Activated CD8-positive, alpha-beta T cell treated with anti-CD3 and anti-CD28 coated beads for 36 hours (primary cell): Measurements from ENCODE around the gene LIMK1. TPM values are rescaled to one million over a fixed set of nuclear protein-coding genes. Genes with fewer than 3 reads are reported as not detected.

Experiments
- ATAC-seq: fragments of 200-7000 bp; cut with Tn5 transposase; one replicate; pipeline ENCODE4 v1.10.0; 2021; ENCODE audit warnings: mild to moderate bottlenecking, moderate library complexity
- CTCF ChIA-PET: fragments of 350-600 bp; sonication (Branson Sonifier 250); formaldehyde crosslinking; loops from one replicate; lab custom pipeline; 2021; ENCODE audit warnings: antibody characterized with exemption; lab: Charles Lee
- POLR2A ChIA-PET: fragments of 350-600 bp; sonication (Branson Sonifier 250); formaldehyde crosslinking; loops from one replicate; lab custom pipeline; 2021; ENCODE audit warnings: antibody characterized with exemption; lab: Charles Lee
- DNase-seq: peaks from one replicate; pipeline ENCODE4 v3.0.0-alpha.2; 2020
- H3K27ac Mint-ChIP-seq: one replicate; pipeline ENCODE4 v1.8.0; 2021; ENCODE audit warnings: mild to moderate bottlenecking, mixed read lengths
- H3K27me3 Mint-ChIP-seq: one replicate; pipeline ENCODE4 v1.8.0; 2021; ENCODE audit warnings: mixed read lengths
- H3K36me3 Mint-ChIP-seq: one replicate; pipeline ENCODE4 v1.8.0; 2021; ENCODE audit warnings: low read depth, mixed read lengths
- H3K4me1 Mint-ChIP-seq: one replicate; pipeline ENCODE4 v1.8.0; 2021; ENCODE audit warnings: low read depth, mixed read lengths
- H3K4me3 Mint-ChIP-seq: one replicate; pipeline ENCODE4 v1.8.0; 2021; ENCODE audit warnings: mild to moderate bottlenecking, moderate library complexity, mixed read lengths
- H3K9me3 Mint-ChIP-seq: one replicate; pipeline ENCODE4 v1.8.0; 2021; ENCODE audit warnings: mixed read lengths
- intact Hi-C: fragments of 100-400 bp; cut with micrococcal nuclease; formaldehyde crosslinking; loops from one replicate; pipeline ENCODE4 v1.10.0; 2022
- total RNA-seq, 2 experiments: library from RNA; stranded (reverse); gene quantifications; one replicate each; pipeline ENCODE4 v1.2.3, GENCODE V29; 2021
- TF ChIP-seq, protein P1 (sequence below): fragments of 200-600 bp; IDR thresholded peaks from one replicate; pipeline ENCODE4 v1.8.0; 2022; ENCODE audit warnings: antibody characterized with exemption, mild to moderate bottlenecking

The LIMK1 gene
- total RNA-seq, 2 experiments from 2014 or later = 17.8 to 20.8 TPM

DNA sequence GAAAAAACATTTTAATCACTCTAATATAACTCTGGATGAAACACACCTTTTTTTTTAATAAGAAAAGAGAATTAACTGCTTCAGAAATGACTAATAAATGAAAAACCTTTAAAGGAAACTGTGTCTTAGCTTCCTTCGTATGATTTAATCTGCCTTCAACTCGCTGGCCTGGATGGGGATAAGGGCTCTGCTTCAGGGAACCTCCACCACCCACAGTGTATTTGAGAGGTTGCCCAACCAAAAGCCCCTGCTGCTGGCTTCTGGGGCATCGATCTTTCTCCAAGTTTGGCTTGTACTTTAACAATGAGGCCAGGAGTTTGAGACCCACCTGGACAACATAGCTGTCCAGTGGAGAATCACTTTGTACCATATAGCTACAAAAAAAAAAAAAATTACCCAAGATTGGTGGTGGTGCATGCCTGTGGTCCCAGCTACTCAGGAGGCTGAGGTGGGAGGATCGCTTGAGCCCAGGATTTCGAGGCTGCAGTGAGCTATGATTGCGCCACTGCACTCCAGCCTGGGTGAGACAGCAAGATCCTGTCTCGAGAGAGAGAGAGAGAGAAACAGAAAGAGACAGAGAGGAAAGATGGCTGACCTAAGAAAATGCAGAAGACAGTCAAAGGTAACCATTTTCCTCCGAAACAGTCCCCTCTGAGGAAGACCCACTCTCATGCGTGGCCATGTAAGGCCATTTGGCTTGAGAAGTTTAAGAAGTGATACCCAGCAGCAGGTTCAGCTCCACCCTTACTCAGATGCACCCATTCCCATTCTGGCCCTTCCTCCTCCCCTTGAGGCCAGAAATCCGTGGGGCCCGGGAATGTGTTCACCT lies 13.6 kb upstream of the LIMK1 start:
- TF ChIP-seq, protein P1, sequence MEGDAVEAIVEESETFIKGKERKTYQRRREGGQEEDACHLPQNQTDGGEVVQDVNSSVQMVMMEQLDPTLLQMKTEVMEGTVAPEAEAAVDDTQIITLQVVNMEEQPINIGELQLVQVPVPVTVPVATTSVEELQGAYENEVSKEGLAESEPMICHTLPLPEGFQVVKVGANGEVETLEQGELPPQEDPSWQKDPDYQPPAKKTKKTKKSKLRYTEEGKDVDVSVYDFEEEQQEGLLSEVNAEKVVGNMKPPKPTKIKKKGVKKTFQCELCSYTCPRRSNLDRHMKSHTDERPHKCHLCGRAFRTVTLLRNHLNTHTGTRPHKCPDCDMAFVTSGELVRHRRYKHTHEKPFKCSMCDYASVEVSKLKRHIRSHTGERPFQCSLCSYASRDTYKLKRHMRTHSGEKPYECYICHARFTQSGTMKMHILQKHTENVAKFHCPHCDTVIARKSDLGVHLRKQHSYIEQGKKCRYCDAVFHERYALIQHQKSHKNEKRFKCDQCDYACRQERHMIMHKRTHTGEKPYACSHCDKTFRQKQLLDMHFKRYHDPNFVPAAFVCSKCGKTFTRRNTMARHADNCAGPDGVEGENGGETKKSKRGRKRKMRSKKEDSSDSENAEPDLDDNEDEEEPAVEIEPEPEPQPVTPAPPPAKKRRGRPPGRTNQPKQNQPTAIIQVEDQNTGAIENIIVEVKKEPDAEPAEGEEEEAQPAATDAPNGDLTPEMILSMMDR = no peak
- Mint-ChIP-seq H3K4me3 (no peak overlapping the region), H3K27me3 (no peaks in the 10 kb centered on the region), H3K4me1 (no peaks in the 10 kb centered on the region), H3K36me3 (no peaks in the 10 kb centered on the region), H3K9me3 (no peaks in the 10 kb centered on the region), H3K27ac (no peak overlapping the region)
- DNase-seq (no peak), ATAC-seq (no peak)
- POLR2A ChIA-PET = interaction anchor here (0.6 to 0.7 kb wide), 2 partner anchors 105 to 139 kb away, joined by 3 read pairs; no protein-coding TSS in a partner anchor
- CTCF ChIA-PET = interaction anchor here (0.7 to 3.2 kb wide), 7 partner anchors 24 to 331 kb away, joined by 3 to 14 read pairs (median 4); no protein-coding TSS in a partner anchor
- intact Hi-C loops = loop anchor here (5.0 to 10.0 kb wide), 2 partner anchors 112 to 335 kb away; no protein-coding TSS in a partner anchor

DNA sequence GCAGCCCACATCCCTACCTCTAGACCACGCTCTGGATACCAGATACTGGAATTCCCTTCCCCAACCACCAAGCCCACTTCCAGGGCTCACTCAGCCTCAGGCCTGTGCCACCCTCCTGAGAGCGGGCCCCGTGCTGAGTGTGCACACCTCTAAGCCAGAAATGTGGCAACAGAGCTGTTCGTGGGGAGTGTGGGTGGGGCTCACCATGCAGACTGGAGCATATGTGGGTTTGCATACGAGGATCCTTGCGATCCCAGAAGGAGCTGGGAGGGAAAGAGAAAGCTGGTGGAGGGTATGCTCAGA lies 13.0 kb upstream of the LIMK1 start:
- CTCF ChIA-PET = interaction anchor here (0.7 to 3.2 kb wide), 6 partner anchors 103 to 330 kb away, joined by 3 to 14 read pairs (median 4); no protein-coding TSS in a partner anchor
- intact Hi-C loops = no loop called here

DNA sequence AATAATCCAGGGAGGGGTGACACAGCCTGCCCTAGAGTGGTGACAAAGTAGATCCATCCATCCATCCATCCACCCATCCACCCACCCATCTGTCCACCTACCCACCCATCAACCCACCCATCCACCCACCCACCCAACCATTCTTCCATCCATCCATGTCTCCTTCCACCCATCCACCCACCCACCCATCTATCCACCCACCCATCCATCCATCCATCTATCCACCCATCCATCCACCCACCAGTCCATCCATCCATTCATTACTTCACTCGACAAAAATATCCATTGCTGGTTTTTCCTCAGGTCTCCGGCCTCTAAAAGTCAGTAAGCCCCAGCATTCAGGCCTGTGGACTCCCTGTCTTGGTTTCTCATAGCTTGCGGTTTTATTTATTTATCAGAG lies 12.5 kb upstream of the LIMK1 start:
- no peaks in the 10 kb centered on the region for H3K4me1 Mint-ChIP-seq
- ChIA-PET POLR2A (no interaction called here), CTCF (interaction anchor here (1.0 to 1.5 kb wide), 4 partner anchors 102 to 330 kb away, joined by 3 to 5 read pairs (median 4); no protein-coding TSS in a partner anchor)
- DNase-seq = no peak
- no peaks in the 10 kb centered on the region for H3K27me3 Mint-ChIP-seq
- TF ChIP-seq, protein P1 = no peak
- H3K36me3 Mint-ChIP-seq = no peaks in the 10 kb centered on the region
- no peaks in the 10 kb centered on the region for H3K9me3 Mint-ChIP-seq
- no peak overlapping the region for H3K27ac Mint-ChIP-seq
- no peak overlapping the region for H3K4me3 Mint-ChIP-seq
- no peak for ATAC-seq
- intact Hi-C loops = no loop called here

More for the DNA sequence above, 13.0 kb upstream of the LIMK1 start:
- Mint-ChIP-seq H3K27me3 (no peaks in the 10 kb centered on the region), H3K36me3 (no peaks in the 10 kb centered on the region), H3K4me3 (no peak overlapping the region), H3K9me3 (no peaks in the 10 kb centered on the region), H3K27ac (no peak overlapping the region), H3K4me1 (no peaks in the 10 kb centered on the region)
- POLR2A ChIA-PET = no interaction called here
- ATAC-seq = no peak
- no peak for DNase-seq
- TF ChIP-seq, protein P1 = no peak

DNA sequence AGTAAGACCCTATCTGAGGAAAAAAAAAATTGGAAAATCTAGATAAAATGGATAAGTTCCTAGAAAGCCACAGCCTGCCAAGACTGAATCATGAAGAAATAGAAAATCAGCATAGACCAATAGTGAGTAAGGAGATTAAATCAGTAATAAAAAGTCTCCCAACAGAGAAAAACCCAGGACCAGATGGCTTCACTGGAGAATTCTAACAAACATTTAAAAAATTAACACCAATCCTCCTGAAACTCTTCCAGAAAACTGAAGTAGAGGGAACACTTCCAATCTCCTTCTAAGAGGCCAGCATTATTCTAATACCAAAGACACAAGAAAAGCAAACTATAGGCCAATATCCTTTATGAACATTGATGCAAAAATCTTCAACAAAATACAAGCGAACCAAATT lies 8.8 kb upstream of the LIMK1 start:
- Mint-ChIP-seq H3K27me3 (no peaks in the 10 kb centered on the region), H3K4me1 (no peaks in the 10 kb centered on the region), H3K27ac (no peak overlapping the region), H3K36me3 (no peaks in the 10 kb centered on the region), H3K4me3 (no peak overlapping the region), H3K9me3 (no peaks in the 10 kb centered on the region)
- no peak for DNase-seq
- ChIA-PET CTCF (no interaction called here), POLR2A (no interaction called here)
- ATAC-seq = no peak
- intact Hi-C loops = no loop called here
- TF ChIP-seq, protein P1 = no peak

DNA sequence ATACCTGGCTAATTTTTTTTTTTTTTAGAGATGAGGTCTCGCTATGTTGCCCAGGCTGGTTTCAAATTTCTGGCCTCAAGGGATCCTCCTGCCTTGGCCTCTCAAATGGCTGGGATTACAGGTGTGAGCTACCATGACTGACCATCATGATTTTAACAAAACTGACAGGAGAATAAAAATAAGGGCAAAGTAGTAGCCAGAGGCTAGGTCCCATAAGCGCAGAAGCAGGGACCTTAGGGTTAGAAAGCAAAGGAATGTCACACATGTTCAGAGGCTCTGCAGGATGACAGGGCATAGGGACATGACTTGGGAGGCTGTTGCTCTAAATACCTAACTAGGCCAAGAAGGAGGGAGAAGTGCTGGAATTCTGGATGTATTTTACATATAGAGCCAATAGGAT lies 5.1 kb upstream of the LIMK1 start:
- no peak for DNase-seq
- no peaks in the 10 kb centered on the region for H3K9me3 Mint-ChIP-seq
- peaks cover 3% of the 10 kb centered on the region for H3K4me1 Mint-ChIP-seq
- ATAC-seq = no peak
- POLR2A ChIA-PET = interaction anchor here (0.7 kb wide), 1 partner anchor 85 kb away, joined by 3 read pairs; no protein-coding TSS in a partner anchor
- TF ChIP-seq, protein P1 = no peak
- no peak overlapping the region for H3K4me3 Mint-ChIP-seq
- no peaks in the 10 kb centered on the region for H3K27me3 Mint-ChIP-seq
- intact Hi-C loops = no loop called here
- H3K27ac Mint-ChIP-seq = no peak overlapping the region
- no peaks in the 10 kb centered on the region for H3K36me3 Mint-ChIP-seq
- CTCF ChIA-PET = interaction anchor here (1.2 kb wide), 1 partner anchor 10 kb away, joined by 6 read pairs; no protein-coding TSS in a partner anchor
